ENCODE data around the gene GMFB.
"Not testable (repeated sequence)": the region's sequence is repeated elsewhere in the genome, so short reads cannot be mapped to it uniquely, and the experiment has no call there.

GRCh38 chr14:54437954-54438353 is 50.8 kb downstream of the GMFB start:
- TF ChIP-seq CTCF (conservative IDR thresholded peaks at IDR 0.05; ENCODE audit: low read length); EZH2phosphoT487 (IDR thresholded peaks at IDR 0.05; ENCODE audit: borderline replicate concordance, low read depth, low read length): not testable (repeated sequence)

All from OCI-LY7 (cell line).